Measurements from ENCODE around the gene ZNF189.

GRCh38 chr9:101381833-101382342, 16.8 kb upstream of the ZNF189 start:
- TF ChIP-seq CTCF (IDR thresholded peaks at IDR 0.05) (no peak), POLR2A (IDR thresholded peaks at IDR 0.05) (no peak)

Data from uterus (tissue), 2 donors.